ENCODE results near the gene AQP1. TPM values are rescaled to one million over a fixed set of nuclear protein-coding genes. Genes with fewer than 3 reads are reported as not detected.

AQP1 gene
- total RNA-seq, 1 experiment from 2014 or later = 0.49 TPM

DNA sequence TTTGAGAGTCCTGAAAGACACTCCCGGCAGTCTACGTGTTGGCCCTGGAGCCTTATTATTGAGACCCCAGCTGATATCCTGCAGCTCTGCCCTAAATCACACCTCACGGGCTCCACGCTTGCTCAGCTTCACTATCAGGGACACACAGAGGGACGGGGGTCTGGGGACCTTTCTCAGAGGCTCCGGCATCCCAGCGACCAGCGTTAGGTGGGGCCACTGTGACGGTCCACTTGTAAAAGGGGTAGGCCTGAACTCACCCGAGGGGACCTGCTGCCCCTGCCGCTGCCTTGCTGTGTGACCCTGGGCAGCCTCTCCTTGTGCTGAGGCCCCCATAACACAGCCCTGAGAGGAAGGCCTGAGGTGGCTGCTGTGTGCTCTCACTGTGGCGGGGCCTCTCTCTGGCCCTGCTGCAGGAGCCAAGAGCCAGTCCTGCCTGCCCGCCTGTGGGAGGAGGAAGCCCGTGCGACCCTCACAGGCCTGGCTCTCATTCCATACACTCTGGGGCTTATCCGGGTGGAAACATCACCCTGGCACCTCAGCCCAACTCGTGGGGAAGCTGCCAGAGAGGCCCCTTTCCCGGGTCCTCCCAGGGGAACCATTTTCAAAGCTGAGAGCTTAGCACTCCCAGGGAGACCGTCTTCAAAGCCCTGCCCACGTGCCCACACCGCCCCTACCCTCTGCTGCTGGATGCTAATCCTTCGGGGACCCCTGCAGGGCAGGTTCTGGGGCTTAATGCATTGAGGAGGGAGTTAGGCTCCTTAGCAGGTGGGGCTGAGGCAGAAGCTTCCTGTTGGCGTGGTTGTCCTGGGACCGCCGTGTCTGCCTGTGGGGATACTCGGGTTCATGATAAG lies 21.7 kb downstream of the AQP1 start:
- intact Hi-C loops (cut with micrococcal nuclease; ENCODE audit: unreplicated experiment) = no loop called here
- H3K27ac ChIP-seq (ENCODE audit: low read depth, low read length, poor library complexity, severe bottlenecking) = no peak overlapping the region
- DNase-seq (ENCODE audit: low spot score) = peak; percentile 81
- TF ChIP-seq, protein P1, sequence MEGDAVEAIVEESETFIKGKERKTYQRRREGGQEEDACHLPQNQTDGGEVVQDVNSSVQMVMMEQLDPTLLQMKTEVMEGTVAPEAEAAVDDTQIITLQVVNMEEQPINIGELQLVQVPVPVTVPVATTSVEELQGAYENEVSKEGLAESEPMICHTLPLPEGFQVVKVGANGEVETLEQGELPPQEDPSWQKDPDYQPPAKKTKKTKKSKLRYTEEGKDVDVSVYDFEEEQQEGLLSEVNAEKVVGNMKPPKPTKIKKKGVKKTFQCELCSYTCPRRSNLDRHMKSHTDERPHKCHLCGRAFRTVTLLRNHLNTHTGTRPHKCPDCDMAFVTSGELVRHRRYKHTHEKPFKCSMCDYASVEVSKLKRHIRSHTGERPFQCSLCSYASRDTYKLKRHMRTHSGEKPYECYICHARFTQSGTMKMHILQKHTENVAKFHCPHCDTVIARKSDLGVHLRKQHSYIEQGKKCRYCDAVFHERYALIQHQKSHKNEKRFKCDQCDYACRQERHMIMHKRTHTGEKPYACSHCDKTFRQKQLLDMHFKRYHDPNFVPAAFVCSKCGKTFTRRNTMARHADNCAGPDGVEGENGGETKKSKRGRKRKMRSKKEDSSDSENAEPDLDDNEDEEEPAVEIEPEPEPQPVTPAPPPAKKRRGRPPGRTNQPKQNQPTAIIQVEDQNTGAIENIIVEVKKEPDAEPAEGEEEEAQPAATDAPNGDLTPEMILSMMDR (conservative IDR thresholded peaks at IDR 0.05; ENCODE audit: low read depth, low read length) = no peak
- TF ChIP-seq EZH2 (IDR thresholded peaks at IDR 0.05; ENCODE audit: borderline replicate concordance, low read depth, low read length, poor library complexity, severe bottlenecking) = no peak
- H3K4me3 ChIP-seq (ENCODE audit: low read depth, low read length, poor library complexity, severe bottlenecking) = no peak overlapping the region
- H3K9me3 ChIP-seq (ENCODE audit: low read depth, low read length, poor library complexity, severe bottlenecking) = no peaks in the 10 kb centered on the region
- CTCF ChIA-PET = no interaction called here
- BruUV-seq (replicated peaks) = no TSS peak
- no peaks in the 10 kb centered on the region for H3K27me3 ChIP-seq (replicated peaks; ENCODE audit: insufficient read depth, low read depth, low read length, poor library complexity)
- H3K36me3 ChIP-seq (ENCODE audit: insufficient read depth, low read length, poor library complexity, severe bottlenecking) = no peaks in the 10 kb centered on the region
- POLR2A ChIA-PET (ENCODE audit: low non-redundant PET) = no interaction called here
- peaks cover 16% of the 10 kb centered on the region for H3K4me1 ChIP-seq (ENCODE audit: insufficient read depth, low read length, poor library complexity, severe bottlenecking)

DNA sequence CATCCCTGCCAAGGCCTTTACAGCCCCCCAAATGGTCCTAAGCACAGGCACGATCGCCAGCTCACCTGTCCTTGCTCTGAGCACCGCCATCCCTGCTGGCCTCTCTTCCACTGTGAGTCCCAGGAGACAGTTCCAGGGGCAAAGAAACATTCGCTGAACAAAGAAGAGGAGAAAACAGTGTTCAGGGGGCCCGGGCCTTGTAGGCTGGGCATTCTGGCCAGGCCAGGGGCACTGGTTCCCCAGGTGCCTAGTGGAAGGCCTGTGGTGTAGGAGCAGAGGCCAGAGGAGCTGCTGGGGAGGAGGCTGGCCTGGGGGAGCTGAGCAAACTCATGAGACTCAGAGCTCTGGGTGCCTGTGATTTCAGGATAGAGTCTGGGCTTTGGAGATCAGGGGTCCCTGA lies 22.6 kb downstream of the AQP1 start:
- ChIA-PET CTCF (no interaction called here), POLR2A (ENCODE audit: low non-redundant PET) (no interaction called here)
- Histone ChIP-seq H3K9me3 (ENCODE audit: low read depth, low read length, poor library complexity, severe bottlenecking) (no peaks in the 10 kb centered on the region), H3K27ac (ENCODE audit: low read depth, low read length, poor library complexity, severe bottlenecking) (no peak overlapping the region), H3K36me3 (ENCODE audit: insufficient read depth, low read length, poor library complexity, severe bottlenecking) (no peaks in the 10 kb centered on the region), H3K27me3 (replicated peaks; ENCODE audit: insufficient read depth, low read depth, low read length, poor library complexity) (no peaks in the 10 kb centered on the region), H3K4me1 (ENCODE audit: insufficient read depth, low read length, poor library complexity, severe bottlenecking) (peaks cover 16% of the 10 kb centered on the region), H3K4me3 (ENCODE audit: low read depth, low read length, poor library complexity, severe bottlenecking) (no peak overlapping the region)
- no peak for DNase-seq (ENCODE audit: low spot score)
- TF ChIP-seq EZH2 (IDR thresholded peaks at IDR 0.05; ENCODE audit: borderline replicate concordance, low read depth, low read length, poor library complexity, severe bottlenecking) = no peak
- TF ChIP-seq, protein P1 (conservative IDR thresholded peaks at IDR 0.05; ENCODE audit: low read depth, low read length) = no peak
- no TSS peak for BruUV-seq (replicated peaks)
- intact Hi-C loops (cut with micrococcal nuclease; ENCODE audit: unreplicated experiment) = no loop called here

DNA sequence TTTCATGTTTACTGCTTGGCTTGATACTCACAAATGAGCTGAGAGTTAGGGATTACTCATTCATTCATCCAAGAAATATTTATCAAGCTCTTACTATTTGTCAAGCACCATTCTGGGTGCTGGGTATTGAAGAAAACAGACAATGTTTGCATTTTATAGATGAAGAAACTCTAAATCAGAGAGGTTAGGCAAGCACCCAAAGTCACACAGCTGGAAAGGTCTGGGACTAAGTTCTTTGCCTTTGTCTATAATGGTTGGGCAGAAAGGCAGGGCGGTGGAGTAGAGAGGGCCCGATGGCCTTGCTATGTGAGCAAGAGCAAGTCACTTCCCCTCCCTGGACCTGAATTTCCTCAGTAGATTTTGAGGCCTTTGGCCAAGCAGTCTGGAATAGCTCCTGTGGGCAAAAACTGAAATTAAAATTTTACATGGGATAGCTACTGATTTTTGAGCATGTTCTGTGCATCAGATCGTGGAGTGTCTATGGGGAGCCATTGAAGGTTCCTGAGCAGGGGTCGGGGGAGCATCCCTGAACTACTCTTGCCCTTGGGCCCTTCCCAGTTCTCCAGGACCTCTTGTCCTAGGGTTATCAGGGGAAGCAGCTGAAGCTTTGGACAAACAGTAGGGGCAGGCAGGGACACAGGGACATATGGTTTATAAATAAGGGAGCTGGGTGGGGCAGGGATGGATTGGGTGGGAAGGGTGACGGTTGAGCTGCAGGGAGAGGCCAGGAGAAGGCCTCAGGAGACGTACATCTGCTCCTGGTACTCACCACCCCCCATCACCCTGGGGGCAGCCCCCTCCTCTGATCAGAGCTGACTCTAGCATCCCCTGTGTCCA lies 23.3 kb downstream of the AQP1 start:
- H3K36me3 ChIP-seq (ENCODE audit: insufficient read depth, low read length, poor library complexity, severe bottlenecking) = no peaks in the 10 kb centered on the region
- intact Hi-C loops (cut with micrococcal nuclease; ENCODE audit: unreplicated experiment) = no loop called here
- peaks cover 16% of the 10 kb centered on the region for H3K4me1 ChIP-seq (ENCODE audit: insufficient read depth, low read length, poor library complexity, severe bottlenecking)
- no peak overlapping the region for H3K27ac ChIP-seq (ENCODE audit: low read depth, low read length, poor library complexity, severe bottlenecking)
- no peaks in the 10 kb centered on the region for H3K9me3 ChIP-seq (ENCODE audit: low read depth, low read length, poor library complexity, severe bottlenecking)
- CTCF ChIA-PET = no interaction called here
- no peak for DNase-seq (ENCODE audit: low spot score)
- peaks cover 6% of the 10 kb centered on the region for H3K27me3 ChIP-seq (replicated peaks; ENCODE audit: insufficient read depth, low read depth, low read length, poor library complexity)
- POLR2A ChIA-PET (ENCODE audit: low non-redundant PET) = no interaction called here
- BruUV-seq (replicated peaks) = no TSS peak
- H3K4me3 ChIP-seq (ENCODE audit: low read depth, low read length, poor library complexity, severe bottlenecking) = no peak overlapping the region
- no peak for TF ChIP-seq EZH2 (IDR thresholded peaks at IDR 0.05; ENCODE audit: borderline replicate concordance, low read depth, low read length, poor library complexity, severe bottlenecking)
- TF ChIP-seq, protein P1 (conservative IDR thresholded peaks at IDR 0.05; ENCODE audit: low read depth, low read length) = no peak
